Activated B cell treated with CpG ODN at 0.5 μM for 24 hours (primary cell): Measurements from ENCODE around the gene RBBP8NL. TPM values are rescaled to one million over a fixed set of nuclear protein-coding genes. Genes with fewer than 3 reads are reported as not detected.

Source experiments
- ATAC-seq: fragments of 200-7000 bp; cut with Tn5 transposase; one replicate; pipeline ENCODE4 v1.10.0; 2021; ENCODE audit warnings: low read depth, mild to moderate bottlenecking, moderate library complexity
- CTCF ChIA-PET: fragments of 350-600 bp; sonication (Branson Sonifier 250); formaldehyde crosslinking; loops from one replicate; lab custom pipeline; 2021; ENCODE audit warnings: antibody characterized with exemption; lab: Charles Lee
- POLR2A ChIA-PET: fragments of 350-600 bp; sonication (Branson Sonifier 250); formaldehyde crosslinking; loops from one replicate; lab custom pipeline; 2021; ENCODE audit warnings: antibody characterized with exemption; lab: Charles Lee
- DNase-seq: peaks from one replicate; pipeline ENCODE4 v3.0.0; 2022
- H3K27ac Mint-ChIP-seq: one replicate; pipeline ENCODE4 v1.8.0; 2020; ENCODE audit warnings: mixed read lengths
- H3K27me3 Mint-ChIP-seq: one replicate; pipeline ENCODE4 v1.8.0; 2021; ENCODE audit warnings: mixed read lengths
- H3K36me3 Mint-ChIP-seq: one replicate; pipeline ENCODE4 v1.8.0; 2021; ENCODE audit warnings: low read depth, mixed read lengths
- H3K4me1 Mint-ChIP-seq: one replicate; pipeline ENCODE4 v1.8.0; 2021; ENCODE audit warnings: mixed read lengths
- H3K4me3 Mint-ChIP-seq: one replicate; pipeline ENCODE4 v1.8.0; 2020; ENCODE audit warnings: mild to moderate bottlenecking, mixed read lengths
- H3K9me3 Mint-ChIP-seq: one replicate; pipeline ENCODE4 v1.8.0; 2020; ENCODE audit warnings: mixed read lengths
- CTCF ChIP-seq: fragments of 200-600 bp; IDR thresholded peaks from one replicate; pipeline ENCODE4 v1.8.0; 2022; ENCODE audit warnings: antibody characterized with exemption, mild to moderate bottlenecking
- intact Hi-C: fragments of 100-400 bp; cut with micrococcal nuclease; formaldehyde crosslinking; loops from one replicate; pipeline ENCODE4 v1.15.1; 2024
- total RNA-seq: library from RNA; stranded (reverse); gene quantifications from 2 replicates; pipeline ENCODE4 v1.2.3, GENCODE V29; 2022

The RBBP8NL gene
- total RNA-seq, 1 donor from 2014 or later = not detected

- Mint-ChIP-seq H3K9me3 (no peaks in the 10 kb centered on the region), H3K4me1 (no peaks in the 10 kb centered on the region), H3K27ac (no peak overlapping the region), H3K4me3 (no peak overlapping the region), H3K36me3 (no peaks in the 10 kb centered on the region), H3K27me3 (peaks cover 11% of the 10 kb centered on the region)
- POLR2A ChIA-PET = no interaction called here
- no peak for DNase-seq
- intact Hi-C loops = no loop called here
- ATAC-seq = no peak
- TF ChIP-seq CTCF = no peak
- CTCF ChIA-PET = no interaction called here
Observed at GRCh38 chr20:62464990-62465389, 37.7 kb upstream of the RBBP8NL start.

GRCh38 chr20:62464425-62464770 is 37.1 kb upstream of the RBBP8NL start:
- DNase-seq = no peak
- CTCF ChIA-PET = no interaction called here
- Mint-ChIP-seq H3K9me3 (no peaks in the 10 kb centered on the region), H3K4me3 (no peak overlapping the region), H3K4me1 (no peaks in the 10 kb centered on the region), H3K27ac (no peak overlapping the region), H3K36me3 (no peaks in the 10 kb centered on the region), H3K27me3 (peaks cover 5% of the 10 kb centered on the region)
- intact Hi-C loops = no loop called here
- no peak for ATAC-seq
- no peak for TF ChIP-seq CTCF
- POLR2A ChIA-PET = no interaction called here

GRCh38 chr20:62463651-62464424 is 36.5 kb upstream of the RBBP8NL start:
- Mint-ChIP-seq H3K27me3 (no peaks in the 10 kb centered on the region), H3K4me3 (no peak overlapping the region), H3K27ac (no peak overlapping the region), H3K4me1 (no peaks in the 10 kb centered on the region), H3K36me3 (no peaks in the 10 kb centered on the region), H3K9me3 (no peaks in the 10 kb centered on the region)
- CTCF ChIA-PET = no interaction called here
- TF ChIP-seq CTCF = no peak
- intact Hi-C loops = no loop called here
- no peak for ATAC-seq
- no peak for DNase-seq
- POLR2A ChIA-PET = no interaction called here

GRCh38 chr20:62462976-62463592 is 35.7 kb upstream of the RBBP8NL start:
- Mint-ChIP-seq H3K27ac (no peak overlapping the region), H3K36me3 (no peaks in the 10 kb centered on the region), H3K4me1 (no peaks in the 10 kb centered on the region), H3K27me3 (peaks cover 4% of the 10 kb centered on the region), H3K9me3 (no peaks in the 10 kb centered on the region), H3K4me3 (no peak overlapping the region)
- intact Hi-C loops = no loop called here
- CTCF ChIA-PET = no interaction called here
- POLR2A ChIA-PET = no interaction called here
- TF ChIP-seq CTCF = no peak
- DNase-seq = no peak
- ATAC-seq = no peak

- H3K4me3 Mint-ChIP-seq = no peak overlapping the region
- no peaks in the 10 kb centered on the region for H3K4me1 Mint-ChIP-seq
- intact Hi-C loops = no loop called here
- H3K27me3 Mint-ChIP-seq = peaks cover 6% of the 10 kb centered on the region
- ATAC-seq = no peak
- no peak for TF ChIP-seq CTCF
- DNase-seq = no peak
- no peaks in the 10 kb centered on the region for H3K36me3 Mint-ChIP-seq
- no peaks in the 10 kb centered on the region for H3K9me3 Mint-ChIP-seq
- ChIA-PET CTCF (no interaction called here), POLR2A (no interaction called here)
- no peak overlapping the region for H3K27ac Mint-ChIP-seq
Observed at GRCh38 chr20:62461834-62462233, 34.5 kb upstream of the RBBP8NL start.
